ENCODE measurements around the gene RRP7A. TPM values are rescaled to one million over a fixed set of nuclear protein-coding genes. Genes with fewer than 3 reads are reported as not detected.

RRP7A gene, protein sequence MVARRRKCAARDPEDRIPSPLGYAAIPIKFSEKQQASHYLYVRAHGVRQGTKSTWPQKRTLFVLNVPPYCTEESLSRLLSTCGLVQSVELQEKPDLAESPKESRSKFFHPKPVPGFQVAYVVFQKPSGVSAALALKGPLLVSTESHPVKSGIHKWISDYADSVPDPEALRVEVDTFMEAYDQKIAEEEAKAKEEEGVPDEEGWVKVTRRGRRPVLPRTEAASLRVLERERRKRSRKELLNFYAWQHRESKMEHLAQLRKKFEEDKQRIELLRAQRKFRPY
- total RNA-seq = 14.3 and 39.4 TPM in 2 replicates

GRCh38 chr22:42519525-42520401, at the start of gene RRP7A:
Gene RRP7A, minus strand, starts transcription at chr22:42519796. Its CDS starts 10 bp downstream, at chr22:42519786.

DNA sequence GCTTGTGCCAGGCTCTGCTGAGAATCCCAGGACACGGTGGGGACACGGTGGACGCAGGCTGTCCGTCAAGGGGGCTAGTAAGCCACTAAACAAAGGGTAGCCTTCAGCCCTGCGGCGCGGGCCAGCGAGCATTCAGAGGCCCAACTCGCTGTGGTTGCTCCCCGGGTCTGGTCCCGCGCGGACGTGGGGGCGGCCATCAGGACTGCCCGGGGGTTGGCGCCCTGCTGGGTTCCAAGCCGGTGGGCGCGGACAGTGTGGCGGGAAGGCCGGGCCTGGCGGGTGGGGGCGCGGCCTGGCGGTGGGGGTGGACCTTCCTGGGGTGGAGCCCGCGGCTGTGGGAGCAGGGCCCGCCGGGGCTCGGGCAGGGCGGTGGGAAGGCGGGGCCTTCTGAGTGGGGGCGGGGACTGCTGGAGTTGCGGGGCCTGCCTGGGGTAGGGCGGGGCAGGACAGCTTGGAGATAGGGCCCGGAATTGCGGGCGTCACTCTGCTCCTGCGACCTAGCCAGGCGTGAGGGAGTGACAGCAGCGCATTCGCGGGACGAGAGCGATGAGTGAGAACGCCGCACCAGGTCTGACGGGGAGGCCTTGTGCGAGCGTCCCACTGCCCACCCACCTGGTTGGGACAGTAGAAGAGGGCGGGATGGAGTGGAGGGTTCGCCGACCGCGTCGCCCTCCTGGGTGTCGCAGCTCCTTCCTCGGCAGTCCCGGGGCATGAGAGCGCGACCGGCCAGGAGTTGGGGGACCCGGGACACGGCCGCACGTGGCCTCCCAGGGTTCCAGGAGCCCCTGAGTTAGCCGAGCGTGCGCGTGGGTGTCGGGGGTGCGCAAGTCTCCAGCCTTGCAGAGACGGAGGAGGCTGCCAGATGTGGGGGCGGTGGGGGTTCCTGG, 34.1 kb upstream of the RRP7A start, which contains the start of gene SERHL2:
SERHL2 (plus strand) TSS at position 482 of the 887 bp plus-strand sequence; CDS start at position 547, 65 bp downstream.

Other genes starting within 250 kb of the RRP7A start
- gene TCF20, start 249.1 kb downstream of the RRP7A start, total RNA-seq = 24.4 and 24.6 TPM in 2 replicates
- gene NFAM1, start 87.4 kb downstream of the RRP7A start, total RNA-seq = under 0.01 TPM in 1 of 2 replicates, not detected in the other
- gene SERHL2, start 34.2 kb upstream of the RRP7A start, total RNA-seq = 1.5 and 2.4 TPM in 2 replicates
- 34.4 and 37.0 TPM in 2 replicates for gene POLDIP3, start 95.1 kb upstream of the RRP7A start, total RNA-seq
- not detected in 2 replicates for gene ATP5MGL, start 120.8 kb upstream of the RRP7A start, total RNA-seq
- gene CYB5R3, start 129.6 kb upstream of the RRP7A start, total RNA-seq = 219 and 293 TPM in 2 replicates
- gene A4GALT, start 201.1 kb upstream of the RRP7A start, total RNA-seq = 20.0 and 53.4 TPM in 2 replicates